Lung (tissue), 12 donors: ENCODE data around the gene FKBP7. TPM values are rescaled to one million over a fixed set of nuclear protein-coding genes. Genes with fewer than 3 reads are reported as not detected.

Experiments used
- ATAC-seq: fragments of 200-7000 bp; cut with Tn5 transposase; one replicate; pipeline ENCODE4 v1.9.1; 2020; ENCODE audit warnings: moderate number of reproducible peaks; ENCODE audit not compliant: insufficient read depth, low FRiP score
- DNase-seq, 3 donors: peaks; one replicate each; pipeline ENCODE4 v3.0.0-alpha.2; 2013 to 2017
- H3K27ac ChIP-seq, 2 donors: one replicate each; pipeline ENCODE4 v1.5.1; 2013; ENCODE audit warnings: mild to moderate bottlenecking in 2 of 2, moderate library complexity in 2 of 2, control low read depth in 1 of 2, inconsistent platforms in 1 of 2, low read depth in 1 of 2, low read length in 1 of 2
- H3K27me3 ChIP-seq, 3 donors: one replicate each; pipeline ENCODE4 v1.5.1; 2013; ENCODE audit warnings: low read length in 2 of 3; ENCODE audit not compliant: control insufficient read depth in 3 of 3, insufficient read depth in 3 of 3
- H3K36me3 ChIP-seq, 4 donors: one replicate each; pipeline ENCODE4 v1.5.1; 2013; ENCODE audit warnings: low read length in 4 of 4, mild to moderate bottlenecking in 1 of 4, moderate library complexity in 1 of 4; ENCODE audit not compliant: control insufficient read depth in 4 of 4, insufficient read depth in 4 of 4
- H3K4me1 ChIP-seq, 5 donors: one replicate each; pipeline ENCODE4 v1.5.1; 2013; ENCODE audit warnings: low read length in 5 of 5, mild to moderate bottlenecking in 2 of 5, moderate library complexity in 1 of 5; ENCODE audit not compliant: control insufficient read depth in 5 of 5, insufficient read depth in 5 of 5
- H3K4me3 ChIP-seq: one replicate; pipeline ENCODE4 v1.5.1; 2013; ENCODE audit warnings: mild to moderate bottlenecking, control low read depth, moderate library complexity
- H3K9ac ChIP-seq, 2 donors: one replicate each; pipeline ENCODE4 v1.5.1; 2013; ENCODE audit warnings: low read length in 2 of 2, control low read depth in 1 of 2; ENCODE audit not compliant: insufficient read depth in 1 of 2
- H3K9me3 ChIP-seq, 4 donors: one replicate each; pipeline ENCODE4 v1.5.1; 2013; ENCODE audit warnings: low read length in 3 of 4, mild to moderate bottlenecking in 1 of 4, moderate library complexity in 1 of 4; ENCODE audit not compliant: control insufficient read depth in 4 of 4, insufficient read depth in 3 of 4
- CTCF ChIP-seq: IDR thresholded peaks from 2 replicates; pipeline ENCODE4 v1.5.1; 2012; ENCODE audit warnings: mild to moderate bottlenecking; ENCODE audit errors: control extremely low read depth, extremely low read depth
- WGBS, 2 donors: extraction: QIAGEN DNeasy Blood & Tissue Kit; methylation state at CpG; one replicate each; pipeline ENCODE4 v1.1.7; 2013; 5-methylcytosine and 5-hydroxymethylcytosine counted together
- polyA plus RNA-seq, 2 donors: library from polyadenylated mRNA; stranded (reverse); fragments of 200-250 nt; gene quantifications; one replicate each; pipeline ENCODE4 v1.2.1, GENCODE V29; 2013
- total RNA-seq, 2 donors: library from RNA; depleted of rRNA in 1 of 2; stranded (reverse); fragments of >200 nt in 1 of 2; gene quantifications; one replicate each; pipeline ENCODE4 v1.2.1, GENCODE V29; 2014 to 2021
- donor health status: control.
- donor health status: control.
- donor health status: Bipolar disorder and iron deficiency.
- donor health status: healthy.
- donor health status: DM: yes; HTN: yes; CAD: no.

Gene FKBP7
- total and polyA plus RNA-seq, 4 donors = 6.6 to 53.3 (median 7.7) TPM

GRCh38 chr2:178506101-178506500 is 27.7 kb upstream of the FKBP7 start:
- Histone ChIP-seq H3K9ac (no peak overlapping the region), H3K27ac (no peak overlapping the region), H3K36me3 (peaks cover 2 to 31% (median 14%) of the 10 kb centered on the region in 4 donors), H3K4me3 (no peak overlapping the region), H3K27me3 (no peaks in the 10 kb centered on the region), H3K9me3 (no peaks in the 10 kb centered on the region), H3K4me1 (no peaks in the 10 kb centered on the region)
- 71 to 87% methylated on average over 1 of the region's 1 CpG for WGBS, 2 donors
- TF ChIP-seq CTCF = no peak
- DNase-seq (no peak), ATAC-seq (no peak)

DNA sequence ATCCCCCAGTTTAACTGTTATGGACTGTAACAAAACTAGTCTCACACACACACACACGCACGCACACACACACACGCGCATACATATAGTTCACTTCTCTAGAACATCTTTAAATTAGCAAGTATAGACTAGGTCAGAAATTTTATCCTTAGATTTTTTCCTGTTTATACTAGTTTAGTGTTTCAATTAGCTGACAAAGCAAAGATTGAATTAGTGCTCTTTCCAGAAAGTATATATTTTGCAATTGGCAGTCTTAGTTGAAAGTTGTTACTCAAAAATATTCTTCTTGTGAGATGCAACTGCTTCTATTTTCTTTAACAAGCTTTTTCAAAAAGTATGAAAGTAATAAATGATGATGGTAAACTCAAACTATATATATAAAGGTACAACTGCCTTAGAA is 24.4 kb upstream of the FKBP7 start:
- DNase-seq (no peak), ATAC-seq (no peak)
- Histone ChIP-seq H3K9me3 (no peaks in the 10 kb centered on the region), H3K27me3 (no peaks in the 10 kb centered on the region), H3K9ac (no peak overlapping the region), H3K27ac (no peak overlapping the region), H3K4me3 (no peak overlapping the region), H3K4me1 (peaks cover 0 to 2% (median 0%) of the 10 kb centered on the region in 5 donors), H3K36me3 (peaks cover 5 to 43% (median 29%) of the 10 kb centered on the region in 4 donors)
- TF ChIP-seq CTCF = no peak
- 98% methylated on average over 4 of the region's 4 CpGs for WGBS, 2 donors

GRCh38 chr2:178499640-178500039 is 21.2 kb upstream of the FKBP7 start:
- Histone ChIP-seq H3K36me3 (peaks cover 11 to 47% (median 38%) of the 10 kb centered on the region in 4 donors), H3K9me3 (no peaks in the 10 kb centered on the region), H3K9ac (no peak overlapping the region), H3K27ac (no peak overlapping the region), H3K4me3 (no peak overlapping the region), H3K4me1 (peaks cover 0 to 2% (median 0%) of the 10 kb centered on the region in 5 donors), H3K27me3 (no peaks in the 10 kb centered on the region)
- ATAC-seq (no peak), DNase-seq (no peak)
- WGBS, 2 donors = 97 to 100% methylated on average over 3 of the region's 3 CpGs
- no peak for TF ChIP-seq CTCF

DNA sequence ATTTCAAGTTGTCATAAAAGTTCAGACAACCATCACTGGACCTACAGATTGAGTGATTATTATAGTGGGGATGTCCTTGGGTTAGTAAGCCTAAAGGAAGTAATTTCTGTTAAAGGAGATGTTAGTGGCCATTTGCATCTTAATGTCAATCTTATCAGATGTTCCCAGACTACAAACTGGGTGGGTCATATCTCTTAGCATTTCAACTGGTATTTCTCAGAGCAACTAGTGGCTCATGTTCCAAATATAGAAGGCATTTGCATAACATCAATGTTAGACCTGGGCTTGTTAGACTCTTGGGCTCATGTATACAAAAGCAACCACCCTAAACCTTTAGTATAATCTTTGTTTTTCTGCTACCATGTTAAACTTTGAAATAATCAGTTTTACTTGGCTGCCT is 19.7 kb upstream of the FKBP7 start:
- H3K4me1 ChIP-seq = peaks cover 0 to 2% (median 0%) of the 10 kb centered on the region in 5 donors
- no peak overlapping the region for H3K4me3 ChIP-seq
- ATAC-seq (no peak), DNase-seq (no peak)
- H3K27me3 ChIP-seq = no peaks in the 10 kb centered on the region
- H3K9me3 ChIP-seq = no peaks in the 10 kb centered on the region
- no peak overlapping the region for H3K9ac ChIP-seq
- no peak overlapping the region for H3K27ac ChIP-seq
- TF ChIP-seq CTCF = no peak
- H3K36me3 ChIP-seq = peaks cover 19 to 52% (median 46%) of the 10 kb centered on the region in 4 donors
